SJCRH30 (cell line): ENCODE results near the gene DNAH2. TPM values are rescaled to one million over a fixed set of nuclear protein-coding genes. Genes with fewer than 3 reads are reported as not detected.
A peak's percentile ranks its signal among the peaks of the same experiment; 100 is the strongest.

Source experiments
- DNase-seq, 2 experiments: peaks; one replicate each; pipeline ENCODE4 v3.0.0-alpha.2; 2015 to 2020
- H3K27ac ChIP-seq: fragments of 250-450 bp; sonication (Bioruptor Pico); 2 replicates; pipeline ENCODE4 v1.5.1; 2020; ENCODE audit warnings: mild to moderate bottlenecking, moderate library complexity
- H3K27me3 ChIP-seq: fragments of 250-450 bp; sonication (Bioruptor Pico); 2 replicates; pipeline ENCODE4 v1.5.1; 2020; ENCODE audit warnings: mild to moderate bottlenecking, moderate library complexity
- H3K36me3 ChIP-seq: fragments of 250-450 bp; sonication (Bioruptor Pico); 2 replicates; pipeline ENCODE4 v1.5.1; 2020; ENCODE audit warnings: mild to moderate bottlenecking, moderate library complexity
- H3K4me1 ChIP-seq: fragments of 250-450 bp; sonication (Bioruptor Pico); 2 replicates; pipeline ENCODE4 v1.5.1; 2020; ENCODE audit warnings: mild to moderate bottlenecking, moderate library complexity
- H3K4me3 ChIP-seq: fragments of 250-450 bp; sonication (Bioruptor Pico); 2 replicates; pipeline ENCODE4 v1.5.1; 2020; ENCODE audit warnings: mild to moderate bottlenecking, moderate library complexity
- H3K9me3 ChIP-seq: fragments of 250-450 bp; sonication (Bioruptor Pico); replicated peaks from 2 replicates; pipeline ENCODE4 v1.5.1; 2020; ENCODE audit warnings: mild to moderate bottlenecking, moderate library complexity
- total RNA-seq: library from RNA; depleted of rRNA; stranded (reverse); fragments of >200 nt; shearing (Covaris generic); gene quantifications from 2 replicates; pipeline ENCODE4 v1.2.3, GENCODE V29; 2014

DNAH2 gene
- total RNA-seq, 1 experiment from 2014 or later: not detected

DNA sequence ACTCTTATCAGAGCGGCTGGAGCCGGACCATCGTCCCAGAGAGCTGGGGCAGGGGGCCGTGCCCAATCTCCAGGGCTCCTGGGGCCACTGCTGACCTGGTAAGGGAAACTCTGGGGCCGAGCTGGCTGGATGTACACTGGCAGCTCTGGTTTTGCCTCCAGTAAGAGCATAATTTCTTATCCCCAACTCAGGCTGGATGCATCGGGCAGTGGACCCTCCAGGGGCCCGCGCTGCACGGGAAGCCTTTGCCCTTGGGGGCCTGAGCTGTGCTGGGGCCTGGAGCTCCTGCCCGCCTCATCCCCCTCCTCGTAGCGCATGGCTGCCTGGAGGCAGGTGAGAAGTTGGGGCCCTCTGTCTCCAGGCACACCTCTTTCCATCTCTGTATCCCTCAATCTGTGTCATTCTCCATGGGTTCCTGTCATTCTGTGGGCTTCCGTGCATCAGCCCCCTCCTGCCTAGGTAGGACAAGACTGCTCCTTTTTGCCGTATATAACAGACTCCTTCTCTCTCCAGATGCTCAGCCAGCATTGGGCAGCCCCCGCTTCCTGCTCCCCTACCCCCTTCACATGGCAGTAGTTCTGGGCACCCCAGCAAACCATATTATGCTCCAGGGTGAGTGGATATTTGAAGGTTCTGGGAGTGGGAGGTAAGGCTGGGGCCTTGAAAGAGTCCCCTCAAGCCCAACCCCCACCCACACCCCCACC lies 128.0 kb downstream of the DNAH2 start:
- Histone ChIP-seq H3K9me3 (no peaks in the 10 kb centered on the region), H3K36me3 (peaks cover 4% of the 10 kb centered on the region; the same call in 1 of the 2 replicates), H3K4me3 (peak overlapping the region; percentile 75), H3K27ac (no peak overlapping the region), H3K4me1 (no peaks in the 10 kb centered on the region), H3K27me3 (no peaks in the 10 kb centered on the region)
- no peak for DNase-seq

DNA sequence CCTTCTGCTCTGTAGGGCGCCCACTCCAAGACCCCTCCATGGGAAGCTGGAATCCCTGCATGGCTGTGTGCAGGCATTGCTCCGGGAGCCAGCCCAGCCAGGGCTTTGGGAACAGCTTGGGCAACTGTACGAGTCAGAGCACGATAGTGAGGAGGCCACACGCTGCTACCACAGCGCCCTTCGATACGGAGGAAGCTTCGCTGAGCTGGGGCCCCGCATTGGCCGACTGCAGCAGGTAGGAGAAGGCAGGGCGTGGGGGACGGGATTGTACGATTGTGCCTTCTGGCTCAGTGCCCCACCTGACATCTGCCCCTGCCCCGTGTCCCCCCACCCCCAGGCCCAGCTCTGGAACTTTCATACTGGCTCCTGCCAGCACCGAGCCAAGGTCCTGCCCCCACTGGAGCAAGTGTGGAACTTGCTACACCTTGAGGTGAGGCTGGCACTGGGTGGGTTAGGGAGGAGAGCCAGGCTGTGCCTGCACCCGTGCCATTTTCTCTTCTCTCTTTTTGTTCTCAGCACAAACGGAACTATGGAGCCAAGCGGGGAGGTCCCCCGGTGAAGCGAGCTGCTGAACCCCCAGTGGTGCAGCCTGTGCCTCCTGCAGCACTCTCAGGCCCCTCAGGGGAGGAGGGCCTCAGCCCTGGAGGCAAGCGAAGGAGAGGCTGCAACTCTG lies 128.7 kb downstream of the DNAH2 start:
- H3K36me3 ChIP-seq: peaks cover 11% of the 10 kb centered on the region; the same call in 1 of the 2 replicates
- H3K4me3 ChIP-seq: no peak overlapping the region
- no peak for DNase-seq
- no peak overlapping the region for H3K27ac ChIP-seq
- H3K9me3 ChIP-seq: no peaks in the 10 kb centered on the region
- no peaks in the 10 kb centered on the region for H3K4me1 ChIP-seq
- no peaks in the 10 kb centered on the region for H3K27me3 ChIP-seq

DNA sequence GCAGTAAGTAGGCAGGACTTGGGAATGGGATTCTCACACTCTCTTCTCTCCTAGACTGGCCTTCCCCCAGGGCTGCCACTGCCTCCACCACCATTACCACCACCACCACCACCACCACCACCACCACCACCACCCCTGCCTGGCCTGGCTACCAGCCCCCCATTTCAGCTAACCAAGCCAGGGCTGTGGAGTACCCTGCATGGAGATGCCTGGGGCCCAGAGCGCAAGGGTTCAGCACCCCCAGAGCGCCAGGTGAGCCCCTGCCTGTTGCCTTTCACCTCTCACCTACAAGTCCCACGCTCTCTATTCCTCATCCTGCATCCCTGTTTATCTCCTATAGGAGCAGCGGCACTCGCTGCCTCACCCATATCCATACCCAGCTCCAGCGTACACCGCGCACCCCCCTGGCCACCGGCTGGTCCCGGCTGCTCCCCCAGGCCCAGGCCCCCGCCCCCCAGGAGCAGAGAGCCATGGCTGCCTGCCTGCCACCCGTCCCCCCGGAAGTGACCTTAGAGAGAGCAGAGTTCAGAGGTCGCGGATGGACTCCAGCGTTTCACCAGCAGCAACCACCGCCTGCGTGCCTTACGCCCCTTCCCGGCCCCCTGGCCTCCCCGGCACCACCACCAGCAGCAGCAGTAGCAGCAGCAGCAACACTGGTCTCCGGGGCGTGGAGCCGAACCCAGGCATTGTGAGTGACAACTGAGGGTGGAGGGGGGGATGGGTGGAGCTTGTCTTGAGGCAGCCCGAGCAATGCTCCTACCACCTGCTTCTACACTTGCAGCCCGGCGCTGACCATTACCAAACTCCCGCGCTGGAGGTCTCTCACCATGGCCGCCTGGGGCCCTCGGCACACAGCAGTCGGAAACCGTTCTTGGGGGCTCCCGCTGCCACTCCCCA lies 129.5 kb downstream of the DNAH2 start:
- Histone ChIP-seq H3K36me3 (peaks cover 19% of the 10 kb centered on the region), H3K9me3 (no peaks in the 10 kb centered on the region), H3K27ac (no peak overlapping the region), H3K27me3 (no peaks in the 10 kb centered on the region), H3K4me3 (no peak overlapping the region), H3K4me1 (no peaks in the 10 kb centered on the region)
- DNase-seq: no peak

DNA sequence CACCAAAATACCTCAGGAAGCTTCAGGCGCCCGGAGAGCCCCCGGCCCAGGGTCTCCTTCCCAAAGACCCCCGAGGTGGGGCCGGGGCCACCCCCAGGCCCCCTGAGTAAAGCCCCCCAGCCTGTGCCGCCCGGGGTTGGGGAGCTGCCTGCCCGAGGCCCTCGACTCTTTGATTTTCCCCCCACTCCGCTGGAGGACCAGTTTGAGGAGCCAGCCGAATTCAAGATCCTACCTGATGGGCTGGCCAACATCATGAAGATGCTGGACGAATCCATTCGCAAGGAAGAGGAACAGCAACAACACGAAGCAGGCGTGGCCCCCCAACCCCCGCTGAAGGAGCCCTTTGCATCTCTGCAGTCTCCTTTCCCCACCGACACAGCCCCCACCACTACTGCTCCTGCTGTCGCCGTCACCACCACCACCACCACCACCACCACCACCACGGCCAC lies 130.6 kb downstream of the DNAH2 start:
- no peak for DNase-seq
- Histone ChIP-seq H3K27ac (no peak overlapping the region), H3K9me3 (no peaks in the 10 kb centered on the region), H3K36me3 (peaks cover 19% of the 10 kb centered on the region), H3K4me1 (no peaks in the 10 kb centered on the region), H3K4me3 (no peak overlapping the region), H3K27me3 (no peaks in the 10 kb centered on the region)

DNA sequence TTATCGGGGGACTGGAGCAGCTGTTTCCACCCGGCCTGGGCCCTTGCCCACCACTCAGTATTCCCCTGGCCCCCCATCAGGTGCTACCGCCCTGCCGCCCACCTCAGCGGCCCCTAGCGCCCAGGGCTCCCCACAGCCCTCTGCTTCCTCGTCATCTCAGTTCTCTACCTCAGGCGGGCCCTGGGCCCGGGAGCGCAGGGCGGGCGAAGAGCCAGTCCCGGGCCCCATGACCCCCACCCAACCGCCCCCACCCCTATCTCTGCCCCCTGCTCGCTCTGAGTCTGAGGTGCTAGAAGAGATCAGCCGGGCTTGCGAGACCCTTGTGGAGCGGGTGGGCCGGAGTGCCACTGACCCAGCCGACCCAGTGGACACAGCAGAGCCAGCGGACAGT lies 131.2 kb downstream of the DNAH2 start:
- H3K36me3 ChIP-seq: peaks cover 19% of the 10 kb centered on the region
- DNase-seq: no peak

DNA sequence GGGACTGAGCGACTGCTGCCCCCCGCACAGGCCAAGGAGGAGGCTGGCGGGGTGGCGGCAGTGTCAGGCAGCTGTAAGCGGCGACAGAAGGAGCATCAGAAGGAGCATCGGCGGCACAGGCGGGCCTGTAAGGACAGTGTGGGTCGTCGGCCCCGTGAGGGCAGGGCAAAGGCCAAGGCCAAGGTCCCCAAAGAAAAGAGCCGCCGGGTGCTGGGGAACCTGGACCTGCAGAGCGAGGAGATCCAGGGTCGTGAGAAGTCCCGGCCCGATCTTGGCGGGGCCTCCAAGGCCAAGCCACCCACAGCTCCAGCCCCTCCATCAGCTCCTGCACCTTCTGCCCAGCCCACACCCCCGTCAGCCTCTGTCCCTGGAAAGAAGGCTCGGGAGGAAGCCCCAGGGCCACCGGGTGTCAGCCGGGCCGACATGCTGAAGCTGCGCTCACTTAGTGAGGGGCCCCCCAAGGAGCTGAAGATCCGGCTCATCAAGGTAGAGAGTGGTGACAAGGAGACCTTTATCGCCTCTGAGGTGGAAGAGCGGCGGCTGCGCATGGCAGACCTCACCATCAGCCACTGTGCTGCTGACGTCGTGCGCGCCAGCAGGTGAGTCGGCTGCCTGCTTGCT lies 131.7 kb downstream of the DNAH2 start:
- no peak overlapping the region for H3K4me3 ChIP-seq
- no peak overlapping the region for H3K27ac ChIP-seq
- no peak for DNase-seq
- H3K36me3 ChIP-seq: peaks cover 19% of the 10 kb centered on the region
- H3K9me3 ChIP-seq: no peaks in the 10 kb centered on the region
- H3K4me1 ChIP-seq: no peaks in the 10 kb centered on the region
- H3K27me3 ChIP-seq: no peaks in the 10 kb centered on the region

More for the DNA sequence above, 131.2 kb downstream of the DNAH2 start:
- no peaks in the 10 kb centered on the region for H3K9me3 ChIP-seq
- H3K4me1 ChIP-seq: no peaks in the 10 kb centered on the region
- no peaks in the 10 kb centered on the region for H3K27me3 ChIP-seq
- no peak overlapping the region for H3K4me3 ChIP-seq
- H3K27ac ChIP-seq: no peak overlapping the region

DNA sequence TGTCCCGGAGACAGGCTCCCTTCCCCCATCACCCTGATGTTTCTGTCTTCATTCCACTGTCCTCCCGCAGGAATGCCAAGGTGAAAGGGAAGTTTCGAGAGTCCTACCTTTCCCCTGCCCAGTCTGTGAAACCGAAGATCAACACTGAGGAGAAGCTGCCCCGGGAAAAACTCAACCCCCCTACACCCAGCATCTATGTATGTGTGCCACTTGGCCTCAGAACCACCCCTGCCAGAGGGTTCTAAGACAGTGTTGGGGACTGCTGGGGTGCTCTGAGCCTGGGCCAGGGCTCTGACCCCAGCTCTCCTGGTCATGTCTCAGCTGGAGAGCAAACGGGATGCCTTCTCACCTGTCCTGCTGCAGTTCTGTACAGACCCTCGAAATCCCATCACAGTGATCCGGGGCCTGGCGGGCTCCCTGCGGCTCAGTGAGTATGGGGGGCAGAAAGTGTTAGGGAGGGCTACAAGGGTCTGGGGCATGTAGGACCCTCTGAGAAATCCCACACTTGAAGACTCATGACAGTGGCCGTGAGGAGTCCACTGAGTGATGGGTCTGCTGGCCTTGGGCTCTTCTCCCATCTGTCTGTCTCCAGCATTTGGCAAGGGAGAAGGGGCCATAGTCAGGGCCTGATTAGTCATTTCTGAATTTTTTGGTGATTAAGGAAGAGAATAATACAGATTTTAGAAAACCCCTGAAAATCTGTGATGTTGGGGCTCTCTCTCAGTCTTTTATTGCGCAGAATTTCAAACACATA lies 132.4 kb downstream of the DNAH2 start:
- no peaks in the 10 kb centered on the region for H3K4me1 ChIP-seq
- H3K27me3 ChIP-seq: no peaks in the 10 kb centered on the region
- no peak overlapping the region for H3K4me3 ChIP-seq
- peaks cover 19% of the 10 kb centered on the region for H3K36me3 ChIP-seq
- no peaks in the 10 kb centered on the region for H3K9me3 ChIP-seq
- no peak for DNase-seq
- H3K27ac ChIP-seq: no peak overlapping the region

DNA sequence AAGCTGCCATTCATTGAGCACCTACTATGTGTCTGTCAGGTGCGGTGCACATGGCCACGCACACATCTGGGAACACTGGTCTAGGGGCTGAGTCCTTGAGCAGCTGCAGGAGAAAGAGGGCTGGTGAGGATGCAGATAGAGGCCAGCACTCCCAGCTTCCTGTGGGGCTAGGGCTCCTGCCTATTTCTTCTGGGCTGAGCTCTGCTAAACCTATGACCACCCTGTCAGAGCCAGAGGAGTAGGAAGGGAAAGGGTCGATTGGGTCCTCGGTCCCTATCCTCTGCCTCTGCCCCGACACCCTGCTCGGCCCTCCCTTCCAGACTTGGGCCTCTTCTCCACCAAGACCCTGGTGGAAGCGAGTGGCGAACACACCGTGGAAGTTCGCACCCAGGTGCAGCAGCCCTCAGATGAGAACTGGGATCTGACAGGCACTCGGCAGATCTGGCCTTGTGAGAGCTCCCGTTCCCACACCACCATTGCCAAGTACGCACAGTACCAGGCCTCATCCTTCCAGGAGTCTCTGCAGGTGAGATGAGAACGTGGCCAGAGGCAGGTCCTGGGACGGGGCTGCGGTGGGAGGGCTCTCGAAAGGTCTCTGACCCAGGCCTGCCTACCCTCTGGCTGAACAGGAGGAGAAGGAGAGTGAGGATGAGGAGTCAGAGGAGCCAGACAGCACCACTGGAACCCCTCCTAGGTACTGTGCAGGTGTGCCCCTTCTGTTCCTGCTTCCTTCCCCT lies 133.3 kb downstream of the DNAH2 start:
- no peak overlapping the region for H3K27ac ChIP-seq
- no peak overlapping the region for H3K4me3 ChIP-seq
- no peak for DNase-seq
- 0 out of 2 replicates have a peak, but pooled peaks cover 2% of the 10 kb centered on the region for H3K4me1 ChIP-seq
- H3K27me3 ChIP-seq: no peaks in the 10 kb centered on the region
- H3K36me3 ChIP-seq: peaks cover 19% of the 10 kb centered on the region
- no peaks in the 10 kb centered on the region for H3K9me3 ChIP-seq

DNA sequence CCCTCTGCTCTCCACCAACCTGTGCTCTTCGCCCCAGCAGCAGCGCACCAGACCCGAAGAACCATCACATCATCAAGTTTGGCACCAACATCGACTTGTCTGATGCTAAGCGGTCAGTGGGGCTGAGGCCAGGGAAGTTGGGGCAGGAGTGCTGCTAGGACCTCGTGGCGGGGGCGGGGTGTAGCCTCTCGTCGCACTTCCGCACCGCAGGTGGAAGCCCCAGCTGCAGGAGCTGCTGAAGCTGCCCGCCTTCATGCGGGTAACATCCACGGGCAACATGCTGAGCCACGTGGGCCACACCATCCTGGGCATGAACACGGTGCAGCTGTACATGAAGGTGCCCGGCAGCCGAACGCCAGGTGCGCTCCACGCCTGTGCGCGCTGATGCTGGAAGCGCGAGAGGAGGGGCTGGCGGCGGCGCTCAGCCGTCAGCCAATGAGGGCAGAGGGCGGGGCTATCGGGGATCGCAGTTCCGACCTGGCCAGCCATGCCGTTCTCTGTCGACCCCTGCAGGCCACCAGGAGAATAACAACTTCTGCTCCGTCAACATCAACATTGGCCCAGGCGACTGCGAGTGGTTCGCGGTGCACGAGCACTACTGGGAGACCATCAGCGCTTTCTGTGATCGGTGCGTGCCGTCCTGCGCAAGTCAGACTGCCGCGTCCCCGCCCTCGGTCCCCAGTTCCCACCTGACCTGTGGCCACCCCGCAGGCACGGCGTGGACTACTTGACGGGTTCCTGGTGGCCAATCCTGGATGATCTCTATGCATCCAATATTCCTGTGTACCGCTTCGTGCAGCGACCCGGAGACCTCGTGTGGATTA lies 134.1 kb downstream of the DNAH2 start:
- H3K27ac ChIP-seq: no peak overlapping the region
- H3K36me3 ChIP-seq: peaks cover 19% of the 10 kb centered on the region
- H3K9me3 ChIP-seq: no peaks in the 10 kb centered on the region
- no peak overlapping the region for H3K4me3 ChIP-seq
- 0 out of 2 replicates have a peak, but pooled peaks cover 2% of the 10 kb centered on the region for H3K4me1 ChIP-seq
- DNase-seq: peak in 1 of 2 experiments; percentile 49
- no peaks in the 10 kb centered on the region for H3K27me3 ChIP-seq

DNA sequence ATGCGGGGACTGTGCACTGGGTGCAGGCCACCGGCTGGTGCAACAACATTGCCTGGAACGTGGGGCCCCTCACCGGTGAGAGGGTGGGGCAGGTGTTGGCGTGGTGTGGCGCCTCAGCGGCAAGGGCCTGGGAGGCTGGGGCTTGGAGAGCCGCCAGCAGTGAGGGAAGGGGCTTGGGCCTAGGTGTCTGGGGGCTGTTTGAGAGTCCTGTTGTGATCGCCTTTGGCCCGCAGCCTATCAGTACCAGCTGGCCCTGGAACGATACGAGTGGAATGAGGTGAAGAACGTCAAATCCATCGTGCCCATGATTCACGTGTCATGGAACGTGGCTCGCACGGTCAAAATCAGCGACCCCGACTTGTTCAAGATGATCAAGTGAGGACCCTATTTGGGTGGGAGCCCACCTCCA lies 134.7 kb downstream of the DNAH2 start:
- peaks cover 19% of the 10 kb centered on the region for H3K36me3 ChIP-seq
- DNase-seq: no peak
- H3K4me1 ChIP-seq: 0 out of 2 replicates have a peak, but pooled peaks cover 2% of the 10 kb centered on the region
- no peaks in the 10 kb centered on the region for H3K27me3 ChIP-seq
- no peaks in the 10 kb centered on the region for H3K9me3 ChIP-seq
- no peak overlapping the region for H3K27ac ChIP-seq
- no peak overlapping the region for H3K4me3 ChIP-seq

DNA sequence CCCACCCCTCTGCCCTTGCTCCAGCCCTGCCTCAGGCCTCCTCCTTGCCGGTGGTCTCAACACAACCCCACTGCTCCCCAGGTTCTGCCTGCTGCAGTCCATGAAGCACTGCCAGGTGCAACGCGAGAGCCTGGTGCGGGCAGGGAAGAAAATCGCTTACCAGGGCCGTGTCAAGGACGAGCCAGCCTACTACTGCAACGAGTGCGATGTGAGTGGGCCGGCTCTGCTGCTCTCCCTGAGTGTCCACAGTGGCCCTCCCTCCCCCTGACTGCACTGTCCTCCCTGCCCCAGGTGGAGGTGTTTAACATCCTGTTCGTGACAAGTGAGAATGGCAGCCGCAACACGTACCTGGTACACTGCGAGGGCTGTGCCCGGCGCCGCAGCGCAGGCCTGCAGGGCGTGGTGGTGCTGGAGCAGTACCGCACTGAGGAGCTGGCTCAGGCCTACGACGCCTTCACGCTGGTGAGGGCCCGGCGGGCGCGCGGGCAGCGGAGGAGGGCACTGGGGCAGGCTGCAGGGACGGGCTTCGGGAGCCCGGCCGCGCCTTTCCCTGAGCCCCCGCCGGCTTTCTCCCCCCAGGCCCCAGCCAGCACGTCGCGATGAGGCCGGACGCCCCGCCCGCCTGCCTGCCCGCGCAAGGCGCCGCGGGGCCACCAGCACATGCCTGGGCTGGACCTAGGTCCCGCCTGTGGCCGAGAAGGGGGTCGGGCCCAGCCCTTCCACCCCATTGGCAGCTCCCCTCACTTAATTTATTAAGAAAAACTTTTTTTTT lies 135.6 kb downstream of the DNAH2 start:
- Histone ChIP-seq H3K27ac (no peak overlapping the region), H3K4me1 (0 out of 2 replicates have a peak, but pooled peaks cover 2% of the 10 kb centered on the region), H3K9me3 (no peaks in the 10 kb centered on the region), H3K27me3 (no peaks in the 10 kb centered on the region), H3K36me3 (peaks cover 19% of the 10 kb centered on the region), H3K4me3 (no peak overlapping the region)
- no peak for DNase-seq

DNA sequence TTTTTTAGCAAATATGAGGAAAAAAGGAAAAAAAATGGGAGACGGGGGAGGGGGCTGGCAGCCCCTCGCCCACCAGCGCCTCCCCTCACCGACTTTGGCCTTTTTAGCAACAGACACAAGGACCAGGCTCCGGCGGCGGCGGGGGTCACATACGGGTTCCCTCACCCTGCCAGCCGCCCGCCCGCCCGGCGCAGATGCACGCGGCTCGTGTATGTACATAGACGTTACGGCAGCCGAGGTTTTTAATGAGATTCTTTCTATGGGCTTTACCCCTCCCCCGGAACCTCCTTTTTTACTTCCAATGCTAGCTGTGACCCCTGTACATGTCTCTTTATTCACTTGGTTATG lies 136.1 kb downstream of the DNAH2 start:
- DNase-seq: no peak
- Histone ChIP-seq H3K9me3 (no peaks in the 10 kb centered on the region), H3K4me3 (no peak overlapping the region), H3K27me3 (no peaks in the 10 kb centered on the region), H3K36me3 (peaks cover 19% of the 10 kb centered on the region), H3K27ac (no peak overlapping the region), H3K4me1 (0 out of 2 replicates have a peak, but pooled peaks cover 2% of the 10 kb centered on the region)
